Ishikawa (cell line): ENCODE data around the gene DAG1.

Experiments used
- CEBPB ChIP-seq: IDR thresholded peaks from 2 replicates; pipeline ENCODE4 v1.6.1; 2012
- CREB1 ChIP-seq: IDR thresholded peaks from 2 replicates; pipeline ENCODE4 v1.6.1; 2012; ENCODE audit warnings: low read depth
- EP300 ChIP-seq: IDR thresholded peaks from 2 replicates; pipeline ENCODE4 v1.6.1; 2012; ENCODE audit warnings: borderline replicate concordance
- RAD21 ChIP-seq: IDR thresholded peaks from 2 replicates; pipeline ENCODE4 v1.6.1; 2012; ENCODE audit warnings: low read depth
- TAF1 ChIP-seq: IDR thresholded peaks from 2 replicates; pipeline ENCODE4 v1.6.1; 2012; ENCODE audit warnings: low read depth, mild to moderate bottlenecking
- TCF12 ChIP-seq: IDR thresholded peaks from 2 replicates; pipeline ENCODE4 v1.6.1; 2012; ENCODE audit warnings: low read depth
- TEAD4 ChIP-seq: IDR thresholded peaks from 2 replicates; pipeline ENCODE4 v1.6.1; 2012
- YY1 ChIP-seq: IDR thresholded peaks from 2 replicates; pipeline ENCODE4 v1.6.1; 2012; ENCODE audit warnings: low read depth
- TF ChIP-seq, protein P1 (sequence below): IDR thresholded peaks from 2 replicates; pipeline ENCODE4 v1.6.1; 2012; ENCODE audit warnings: low read depth, mild to moderate bottlenecking

DNA sequence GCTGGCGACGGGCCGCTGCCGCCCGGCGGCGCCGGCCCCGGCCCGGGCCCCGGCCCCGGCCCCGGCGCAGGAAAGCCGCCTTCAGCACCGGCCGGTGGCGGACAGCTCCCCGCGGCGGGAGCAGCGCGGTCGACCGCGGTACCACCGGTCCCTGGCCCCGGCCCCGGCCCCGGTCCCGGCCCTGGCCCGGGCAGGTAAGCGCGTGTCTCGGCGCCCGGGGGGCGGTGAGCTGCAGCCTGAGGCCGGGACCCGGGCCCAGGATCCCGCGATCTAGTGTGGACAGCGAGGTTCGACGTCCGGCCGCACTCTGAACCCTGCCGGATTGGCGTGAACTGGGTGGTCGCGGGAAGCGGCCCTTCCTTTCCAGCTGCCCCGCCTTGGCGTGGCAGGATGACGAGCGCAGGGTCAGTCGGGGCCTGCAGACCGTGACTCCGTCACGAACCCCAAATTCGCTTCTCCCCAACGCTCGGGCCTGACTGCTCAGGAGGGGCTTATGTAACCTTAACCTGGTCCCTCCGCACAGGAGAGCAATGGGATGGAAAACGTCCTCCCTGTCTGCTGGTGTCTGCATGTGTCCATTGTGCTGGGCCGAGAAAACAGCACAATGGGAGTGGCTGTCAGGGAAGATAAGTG, 84.7 kb downstream of the DAG1 start:
- no peak for TF ChIP-seq RAD21
- no peak for TF ChIP-seq EP300
- TF ChIP-seq, protein P1, sequence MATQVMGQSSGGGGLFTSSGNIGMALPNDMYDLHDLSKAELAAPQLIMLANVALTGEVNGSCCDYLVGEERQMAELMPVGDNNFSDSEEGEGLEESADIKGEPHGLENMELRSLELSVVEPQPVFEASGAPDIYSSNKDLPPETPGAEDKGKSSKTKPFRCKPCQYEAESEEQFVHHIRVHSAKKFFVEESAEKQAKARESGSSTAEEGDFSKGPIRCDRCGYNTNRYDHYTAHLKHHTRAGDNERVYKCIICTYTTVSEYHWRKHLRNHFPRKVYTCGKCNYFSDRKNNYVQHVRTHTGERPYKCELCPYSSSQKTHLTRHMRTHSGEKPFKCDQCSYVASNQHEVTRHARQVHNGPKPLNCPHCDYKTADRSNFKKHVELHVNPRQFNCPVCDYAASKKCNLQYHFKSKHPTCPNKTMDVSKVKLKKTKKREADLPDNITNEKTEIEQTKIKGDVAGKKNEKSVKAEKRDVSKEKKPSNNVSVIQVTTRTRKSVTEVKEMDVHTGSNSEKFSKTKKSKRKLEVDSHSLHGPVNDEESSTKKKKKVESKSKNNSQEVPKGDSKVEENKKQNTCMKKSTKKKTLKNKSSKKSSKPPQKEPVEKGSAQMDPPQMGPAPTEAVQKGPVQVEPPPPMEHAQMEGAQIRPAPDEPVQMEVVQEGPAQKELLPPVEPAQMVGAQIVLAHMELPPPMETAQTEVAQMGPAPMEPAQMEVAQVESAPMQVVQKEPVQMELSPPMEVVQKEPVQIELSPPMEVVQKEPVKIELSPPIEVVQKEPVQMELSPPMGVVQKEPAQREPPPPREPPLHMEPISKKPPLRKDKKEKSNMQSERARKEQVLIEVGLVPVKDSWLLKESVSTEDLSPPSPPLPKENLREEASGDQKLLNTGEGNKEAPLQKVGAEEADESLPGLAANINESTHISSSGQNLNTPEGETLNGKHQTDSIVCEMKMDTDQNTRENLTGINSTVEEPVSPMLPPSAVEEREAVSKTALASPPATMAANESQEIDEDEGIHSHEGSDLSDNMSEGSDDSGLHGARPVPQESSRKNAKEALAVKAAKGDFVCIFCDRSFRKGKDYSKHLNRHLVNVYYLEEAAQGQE = peak; percentile 86
- no peak for TF ChIP-seq CEBPB
- no peak for TF ChIP-seq CREB1
- no peak for TF ChIP-seq TAF1
- no peak for TF ChIP-seq TCF12
- TF ChIP-seq TEAD4 = no peak
- no peak for TF ChIP-seq YY1
